Right kidney (tissue), 1 donor: ENCODE data around the gene PRKAG2.
"Not testable (repeated sequence)": the region's sequence is repeated elsewhere in the genome, so short reads cannot be mapped to it uniquely, and the experiment has no call there.

Experiments
- DNase-seq: peaks from one replicate; pipeline ENCODE4 v3.0.0-alpha.2; 2016

Gene PRKAG2

GRCh38 chr7:151541709-151542499 is 335.0 kb downstream of the PRKAG2 start:
- no peak for DNase-seq

GRCh38 chr7:151540146-151540545 is 336.8 kb downstream of the PRKAG2 start:
- no peak for DNase-seq

- no peak for DNase-seq
Measured at GRCh38 chr7:151539088-151539671, 337.7 kb downstream of the PRKAG2 start.

GRCh38 chr7:151537818-151538561 is 338.9 kb downstream of the PRKAG2 start:
- no peak for DNase-seq

- DNase-seq: not testable (repeated sequence)
Measured at GRCh38 chr7:151536178-151536577, 340.7 kb downstream of the PRKAG2 start.

GRCh38 chr7:151529842-151530241 is 347.1 kb downstream of the PRKAG2 start:
- DNase-seq: no peak

- DNase-seq: no peak
Measured at GRCh38 chr7:151524845-151525244, 352.1 kb downstream of the PRKAG2 start.

- DNase-seq: no peak
Measured at GRCh38 chr7:151524331-151524730, 352.6 kb downstream of the PRKAG2 start.

GRCh38 chr7:151520419-151521261 is 356.3 kb downstream of the PRKAG2 start:
- DNase-seq: peak; percentile 92

- peak; percentile 95 for DNase-seq
Measured at GRCh38 chr7:151519765-151520418, 357.0 kb downstream of the PRKAG2 start, which contains the start of gene RHEB. RHEB (minus strand) TSS chr7:151519895; CDS start chr7:151519511, 384 bp downstream.

GRCh38 chr7:151518947-151519764 is 357.8 kb downstream of the PRKAG2 start:
- peak; percentile 88 for DNase-seq

GRCh38 chr7:151518105-151518946 is 358.6 kb downstream of the PRKAG2 start:
- DNase-seq: peak; percentile 69

GRCh38 chr7:151517601-151518104 is 359.3 kb downstream of the PRKAG2 start:
- no peak for DNase-seq

GRCh38 chr7:151515276-151515565 is 361.7 kb downstream of the PRKAG2 start:
- DNase-seq: no peak

- no peak for DNase-seq
Measured at GRCh38 chr7:151514461-151515275, 362.2 kb downstream of the PRKAG2 start.

- DNase-seq: no peak
Measured at GRCh38 chr7:151513133-151513532, 363.8 kb downstream of the PRKAG2 start.

- DNase-seq: no peak
Measured at GRCh38 chr7:151512353-151512752, 364.6 kb downstream of the PRKAG2 start.

GRCh38 chr7:151511946-151512345 is 365.0 kb downstream of the PRKAG2 start:
- DNase-seq: no peak

- no peak for DNase-seq
Measured at GRCh38 chr7:151511270-151511669, 365.6 kb downstream of the PRKAG2 start.
